K562 (cell line): ENCODE results near the gene ABCF2. TPM values are rescaled to one million over a fixed set of nuclear protein-coding genes. Genes with fewer than 3 reads are reported as not detected.

ENCODE experiments used
- BDP1 ChIP-seq: IDR thresholded peaks from 3 replicates; pipeline ENCODE4 v1.6.1; 2011; ENCODE audit not compliant: insufficient read length, insufficient read depth
- BRD9 ChIP-seq: fragments of 450-650 bp; IDR thresholded peaks from 2 replicates; pipeline ENCODE4 v1.6.1; 2018; ENCODE audit warnings: low read depth; ENCODE audit not compliant: partially characterized antibody
- ETV5 ChIP-seq: sonication (generic); formaldehyde crosslinking; IDR thresholded peaks from 2 replicates; pipeline ENCODE4 v1.4.0; 2020; ENCODE audit warnings: low read depth, mild to moderate bottlenecking, missing genetic modification reagents
- GABPA ChIP-seq: fragments of 200-800 bp; sonication (Bioruptor generic); conservative IDR thresholded peaks from 2 replicates; pipeline ENCODE4 v1.6.1; 2016; ENCODE audit warnings: low read depth, missing genetic modification characterization, missing compliant biosample characterization
- HDAC8 ChIP-seq: fragments of 450-650 bp; IDR thresholded peaks from 2 replicates; pipeline ENCODE4 v1.6.1; 2016; ENCODE audit warnings: mild to moderate bottlenecking, missing genetic modification characterization, moderate library complexity, missing compliant biosample characterization
- HMG20A ChIP-seq: fragments of 450-650 bp; formaldehyde crosslinking; conservative IDR thresholded peaks from 2 replicates; pipeline ENCODE4 v1.4.0; 2020; ENCODE audit warnings: mild to moderate bottlenecking, mixed read lengths
- HNRNPL ChIP-seq: fragments of 200-400 bp; formaldehyde crosslinking; IDR thresholded peaks from 2 replicates; pipeline ENCODE4 v1.6.1; 2017; ENCODE audit warnings: low read depth, mild to moderate bottlenecking, low read length
- KDM1A ChIP-seq, 2 experiments: fragments of 450-650 bp; IDR thresholded peaks; 2 replicates each; pipeline ENCODE4 v1.6.1; 2016; ENCODE audit warnings: mild to moderate bottlenecking in 2 of 2
- MAFG ChIP-seq: fragments of 450-650 bp; conservative IDR thresholded peaks from 2 replicates; pipeline ENCODE4 v1.6.1; 2016; ENCODE audit warnings: missing genetic modification characterization, missing compliant biosample characterization
- MTA3 ChIP-seq: fragments of 450-650 bp; formaldehyde crosslinking; IDR thresholded peaks from 2 replicates; pipeline ENCODE4 v1.6.1; 2017; ENCODE audit warnings: mild to moderate bottlenecking, borderline replicate concordance
- NR3C1 ChIP-seq: sonication (generic); formaldehyde crosslinking; IDR thresholded peaks from 2 replicates; pipeline ENCODE4 v1.8.1; 2022; ENCODE audit warnings: missing genetic modification reagents
- POLR2B ChIP-seq: fragments of 450-650 bp; IDR thresholded peaks from 2 replicates; pipeline ENCODE4 v1.6.1; 2018; ENCODE audit warnings: low read depth; ENCODE audit not compliant: partially characterized antibody
- POLR2G ChIP-seq: fragments of 200-400 bp; formaldehyde crosslinking; IDR thresholded peaks from 2 replicates; pipeline ENCODE4 v1.6.1; 2017; ENCODE audit warnings: low read depth, mild to moderate bottlenecking, antibody characterized with exemption, low read length, moderate library complexity
- POLR2H ChIP-seq: IDR thresholded peaks from 2 replicates; pipeline ENCODE4 v1.6.1; 2016; ENCODE audit warnings: missing genetic modification characterization, low read depth, mild to moderate bottlenecking, control low read depth, missing compliant biosample characterization, moderate library complexity
- RCOR1 ChIP-seq, 2 experiments: IDR thresholded peaks; 2 replicates each; pipeline ENCODE4 v1.6.1; 2012; ENCODE audit warnings: low read depth in 2 of 2, low read length in 2 of 2, borderline replicate concordance in 1 of 2, improper control_type of control experiment in 1 of 2
- SMARCE1 ChIP-seq: fragments of 450-650 bp; IDR thresholded peaks from 2 replicates; pipeline ENCODE4 v1.7.1; 2016; ENCODE audit warnings: mild to moderate bottlenecking
- ZNF324 ChIP-seq: fragments of 250-450 bp; sonication (Bioruptor Pico); IDR thresholded peaks from 2 replicates; pipeline ENCODE4 v1.4.0; 2020; ENCODE audit warnings: mild to moderate bottlenecking
- ZNF75A ChIP-seq: fragments of 450-650 bp; formaldehyde crosslinking; IDR thresholded peaks from 2 replicates; pipeline ENCODE4 v1.4.0; 2020; ENCODE audit warnings: mild to moderate bottlenecking
- polyA plus RNA-seq, 8 experiments: library from polyadenylated mRNA; depleted of rRNA in 4 of 8; stranded (reverse) in 5 of 8; unstranded in 3 of 8; fragments of >200 nt; fragmentation: Nextera tagmentation in 2 of 8; fragmentation: Illumina TruSeq in 1 of 8; extraction: Ambion mirVana in 2 of 8; extraction: Trizol in 1 of 8; gene quantifications; 2 replicates each; pipeline versions ENCODE4 v1.2.1 to v1.2.3, GENCODE V29; 2011 to 2014; ENCODE audit warnings: inconsistent platforms in 1 of 8, missing spikeins in 1 of 8
- total RNA-seq, 7 experiments: library from RNA; depleted of rRNA in 6 of 7; stranded (reverse); fragments of >200 nt in 6 of 7; fragmentation: Illumina TruSeq in 2 of 7; extraction: Trizol in 2 of 7; gene quantifications; 2 replicates each; pipeline versions ENCODE4 v1.2.1 to v1.2.3, GENCODE V29; 2011 to 2021; ENCODE audit warnings: low replicate concordance in 1 of 7
- TF ChIP-seq, protein P1 (sequence below), 2 experiments: fragments of 150-350 bp in 1 of 2; IDR thresholded peaks; 2 replicates each; pipeline ENCODE4 v1.6.1; 2012 to 2016; ENCODE audit warnings: low read depth in 2 of 2, low read length in 2 of 2, mild to moderate bottlenecking in 1 of 2, moderate library complexity in 1 of 2
- TF ChIP-seq, protein P2 (sequence below): sonication (generic); formaldehyde crosslinking; IDR thresholded peaks from 2 replicates; pipeline ENCODE4 v1.8.1; 2023; ENCODE audit warnings: mild to moderate bottlenecking, missing genetic modification reagents
- TF ChIP-seq, protein P3 (sequence below): fragments of 450-650 bp; formaldehyde crosslinking; IDR thresholded peaks from 2 replicates; pipeline ENCODE4 v1.4.0; 2022; ENCODE audit warnings: missing genetic modification characterization

The ABCF2 gene
- total and polyA plus RNA-seq, 9 of the 15 experiments (the other 6 are each of a cell fraction or from before 2014, with no cell fraction given) = 62.1 to 224 (median 113) TPM

DNA sequence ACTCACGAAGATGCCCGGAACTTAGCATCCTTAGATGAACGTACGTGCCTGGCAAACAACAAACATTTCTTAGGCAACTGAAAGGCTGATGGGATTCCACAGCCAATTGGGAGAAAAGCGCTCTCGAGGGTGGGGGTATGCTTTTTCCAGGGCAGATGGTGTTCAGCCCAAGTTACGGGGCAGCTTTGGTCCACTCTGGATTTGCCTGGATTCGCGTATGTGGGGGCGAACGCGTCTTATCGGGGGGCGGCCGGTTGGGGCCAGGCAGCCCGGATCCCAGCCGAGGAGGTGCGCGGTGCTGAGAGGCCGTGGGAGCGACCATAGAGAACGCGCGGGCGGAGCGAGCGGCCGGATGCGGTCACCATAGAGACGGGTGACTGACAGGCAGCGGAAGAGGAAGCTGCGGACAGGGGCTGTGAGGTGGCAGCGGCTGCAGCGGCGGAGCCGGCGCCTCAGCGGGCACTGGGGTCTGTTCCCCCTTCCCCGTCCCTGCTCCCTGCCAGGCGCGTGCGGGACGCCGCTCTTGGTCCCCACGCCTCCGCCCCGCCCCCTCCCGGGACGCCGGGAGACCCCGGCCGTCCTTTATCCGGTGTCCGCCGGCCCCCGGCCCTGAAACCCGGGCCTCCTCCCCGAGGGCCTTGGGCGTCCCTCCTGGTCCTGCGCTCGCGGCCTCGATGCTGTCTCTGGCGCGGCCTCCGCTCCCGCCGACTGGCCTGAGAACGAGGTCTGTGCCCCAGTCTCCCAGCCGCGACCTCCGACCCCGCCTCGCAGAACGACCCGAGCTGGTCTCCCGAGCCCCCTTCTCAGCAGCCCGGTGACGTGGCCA lies 5.3 kb upstream of the ABCF2 start, which contains the start of gene CHPF2 (continued):
- TF ChIP-seq, protein P1, sequence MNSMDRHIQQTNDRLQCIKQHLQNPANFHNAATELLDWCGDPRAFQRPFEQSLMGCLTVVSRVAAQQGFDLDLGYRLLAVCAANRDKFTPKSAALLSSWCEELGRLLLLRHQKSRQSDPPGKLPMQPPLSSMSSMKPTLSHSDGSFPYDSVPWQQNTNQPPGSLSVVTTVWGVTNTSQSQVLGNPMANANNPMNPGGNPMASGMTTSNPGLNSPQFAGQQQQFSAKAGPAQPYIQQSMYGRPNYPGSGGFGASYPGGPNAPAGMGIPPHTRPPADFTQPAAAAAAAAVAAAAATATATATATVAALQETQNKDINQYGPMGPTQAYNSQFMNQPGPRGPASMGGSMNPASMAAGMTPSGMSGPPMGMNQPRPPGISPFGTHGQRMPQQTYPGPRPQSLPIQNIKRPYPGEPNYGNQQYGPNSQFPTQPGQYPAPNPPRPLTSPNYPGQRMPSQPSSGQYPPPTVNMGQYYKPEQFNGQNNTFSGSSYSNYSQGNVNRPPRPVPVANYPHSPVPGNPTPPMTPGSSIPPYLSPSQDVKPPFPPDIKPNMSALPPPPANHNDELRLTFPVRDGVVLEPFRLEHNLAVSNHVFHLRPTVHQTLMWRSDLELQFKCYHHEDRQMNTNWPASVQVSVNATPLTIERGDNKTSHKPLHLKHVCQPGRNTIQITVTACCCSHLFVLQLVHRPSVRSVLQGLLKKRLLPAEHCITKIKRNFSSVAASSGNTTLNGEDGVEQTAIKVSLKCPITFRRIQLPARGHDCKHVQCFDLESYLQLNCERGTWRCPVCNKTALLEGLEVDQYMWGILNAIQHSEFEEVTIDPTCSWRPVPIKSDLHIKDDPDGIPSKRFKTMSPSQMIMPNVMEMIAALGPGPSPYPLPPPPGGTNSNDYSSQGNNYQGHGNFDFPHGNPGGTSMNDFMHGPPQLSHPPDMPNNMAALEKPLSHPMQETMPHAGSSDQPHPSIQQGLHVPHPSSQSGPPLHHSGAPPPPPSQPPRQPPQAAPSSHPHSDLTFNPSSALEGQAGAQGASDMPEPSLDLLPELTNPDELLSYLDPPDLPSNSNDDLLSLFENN (IDR thresholded peaks at IDR 0.05; ENCODE audit: low read depth in 2 of 2, low read length in 2 of 2) = no peak
- no peak for TF ChIP-seq ZNF75A (CRISPR knock-in tag)
- TF ChIP-seq POLR2B = peak; percentile 79
- TF ChIP-seq BDP1 = no peak
- TF ChIP-seq, protein P2, sequence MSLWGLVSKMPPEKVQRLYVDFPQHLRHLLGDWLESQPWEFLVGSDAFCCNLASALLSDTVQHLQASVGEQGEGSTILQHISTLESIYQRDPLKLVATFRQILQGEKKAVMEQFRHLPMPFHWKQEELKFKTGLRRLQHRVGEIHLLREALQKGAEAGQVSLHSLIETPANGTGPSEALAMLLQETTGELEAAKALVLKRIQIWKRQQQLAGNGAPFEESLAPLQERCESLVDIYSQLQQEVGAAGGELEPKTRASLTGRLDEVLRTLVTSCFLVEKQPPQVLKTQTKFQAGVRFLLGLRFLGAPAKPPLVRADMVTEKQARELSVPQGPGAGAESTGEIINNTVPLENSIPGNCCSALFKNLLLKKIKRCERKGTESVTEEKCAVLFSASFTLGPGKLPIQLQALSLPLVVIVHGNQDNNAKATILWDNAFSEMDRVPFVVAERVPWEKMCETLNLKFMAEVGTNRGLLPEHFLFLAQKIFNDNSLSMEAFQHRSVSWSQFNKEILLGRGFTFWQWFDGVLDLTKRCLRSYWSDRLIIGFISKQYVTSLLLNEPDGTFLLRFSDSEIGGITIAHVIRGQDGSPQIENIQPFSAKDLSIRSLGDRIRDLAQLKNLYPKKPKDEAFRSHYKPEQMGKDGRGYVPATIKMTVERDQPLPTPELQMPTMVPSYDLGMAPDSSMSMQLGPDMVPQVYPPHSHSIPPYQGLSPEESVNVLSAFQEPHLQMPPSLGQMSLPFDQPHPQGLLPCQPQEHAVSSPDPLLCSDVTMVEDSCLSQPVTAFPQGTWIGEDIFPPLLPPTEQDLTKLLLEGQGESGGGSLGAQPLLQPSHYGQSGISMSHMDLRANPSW (CRISPR knock-in tag) = no peak
- TF ChIP-seq HNRNPL = peak; percentile 73; the same call in 1 of the 2 replicates
- TF ChIP-seq, protein P3, sequence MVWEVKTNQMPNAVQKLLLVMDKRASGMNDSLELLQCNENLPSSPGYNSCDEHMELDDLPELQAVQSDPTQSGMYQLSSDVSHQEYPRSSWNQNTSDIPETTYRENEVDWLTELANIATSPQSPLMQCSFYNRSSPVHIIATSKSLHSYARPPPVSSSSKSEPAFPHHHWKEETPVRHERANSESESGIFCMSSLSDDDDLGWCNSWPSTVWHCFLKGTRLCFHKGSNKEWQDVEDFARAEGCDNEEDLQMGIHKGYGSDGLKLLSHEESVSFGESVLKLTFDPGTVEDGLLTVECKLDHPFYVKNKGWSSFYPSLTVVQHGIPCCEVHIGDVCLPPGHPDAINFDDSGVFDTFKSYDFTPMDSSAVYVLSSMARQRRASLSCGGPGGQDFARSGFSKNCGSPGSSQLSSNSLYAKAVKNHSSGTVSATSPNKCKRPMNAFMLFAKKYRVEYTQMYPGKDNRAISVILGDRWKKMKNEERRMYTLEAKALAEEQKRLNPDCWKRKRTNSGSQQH = no peak
- TF ChIP-seq ZNF324 = no peak
- no peak for TF ChIP-seq HMG20A (CRISPR knock-in tag)
- no peak for TF ChIP-seq HDAC8
- no peak for TF ChIP-seq POLR2H (tag)
- TF ChIP-seq GABPA = peak; percentile 96
- TF ChIP-seq MAFG (tag) = no peak
- peak; percentile 87 for TF ChIP-seq POLR2G
- TF ChIP-seq ETV5 (CRISPR knock-in tag) = peak; percentile 83; the same call in 1 of the 2 replicates
- peak; percentile 43; the same call in 1 of the 2 replicates for TF ChIP-seq SMARCE1
- peak in 1 of 2 experiments; percentile 92; a peak in 2 of 4 replicates for TF ChIP-seq RCOR1 (IDR thresholded peaks at IDR 0.05; ENCODE audit: borderline replicate concordance in 1 of 2, low read depth in 2 of 2, low read length in 2 of 2)
- peak; percentile 69 to 71 for TF ChIP-seq KDM1A (IDR thresholded peaks at IDR 0.05)
- no peak for TF ChIP-seq BRD9
- no peak for TF ChIP-seq NR3C1 (CRISPR knock-in tag)
- TF ChIP-seq MTA3 = peak; percentile 74; the same call in 1 of the 2 replicates
